ENCODE data around the gene CNTN5. TPM values are rescaled to one million over a fixed set of nuclear protein-coding genes. Genes with fewer than 3 reads are reported as not detected.

The CNTN5 gene
- total RNA-seq, 1 donor from 2014 or later: not detected

GRCh38 chr11:100302824-100303223, 1282.1 kb downstream of the CNTN5 start:
- intact Hi-C loops (cut with micrococcal nuclease): no loop called here

GRCh38 chr11:100303897-100304296, 1283.1 kb downstream of the CNTN5 start:
- intact Hi-C loops (cut with micrococcal nuclease): no loop called here

- intact Hi-C loops (cut with micrococcal nuclease): no loop called here
These were observed 1287.5 kb downstream of the CNTN5 start for GRCh38 chr11:100308202-100308601.

GRCh38 chr11:100315946-100316345, 1295.2 kb downstream of the CNTN5 start:
- intact Hi-C loops (cut with micrococcal nuclease): no loop called here

GRCh38 chr11:100316952-100317351, 1296.2 kb downstream of the CNTN5 start:
- intact Hi-C loops (cut with micrococcal nuclease): no loop called here

GRCh38 chr11:100319691-100320090, 1298.9 kb downstream of the CNTN5 start:
- intact Hi-C loops (cut with micrococcal nuclease): no loop called here

- intact Hi-C loops (cut with micrococcal nuclease): no loop called here
These were observed 1308.0 kb downstream of the CNTN5 start for GRCh38 chr11:100328626-100329340.

GRCh38 chr11:100329352-100329751, 1308.6 kb downstream of the CNTN5 start:
- intact Hi-C loops (cut with micrococcal nuclease): no loop called here

- intact Hi-C loops (cut with micrococcal nuclease): no loop called here
These were observed 1316.1 kb downstream of the CNTN5 start for GRCh38 chr11:100336873-100337272.

- intact Hi-C loops (cut with micrococcal nuclease): no loop called here
These were observed 1317.5 kb downstream of the CNTN5 start for GRCh38 chr11:100338144-100338840.

GRCh38 chr11:100340466-100341319, 1319.9 kb downstream of the CNTN5 start:
- intact Hi-C loops (cut with micrococcal nuclease): no loop called here

GRCh38 chr11:100353083-100353482, 1332.3 kb downstream of the CNTN5 start:
- intact Hi-C loops (cut with micrococcal nuclease): no loop called here

- intact Hi-C loops (cut with micrococcal nuclease): no loop called here
These were observed 1334.0 kb downstream of the CNTN5 start for GRCh38 chr11:100354736-100355135.

GRCh38 chr11:100356035-100356434, 1335.3 kb downstream of the CNTN5 start:
- intact Hi-C loops (cut with micrococcal nuclease): no loop called here

GRCh38 chr11:100359281-100359680, 1338.5 kb downstream of the CNTN5 start:
- intact Hi-C loops (cut with micrococcal nuclease): no loop called here

- intact Hi-C loops (cut with micrococcal nuclease): no loop called here
These were observed 1347.1 kb downstream of the CNTN5 start for GRCh38 chr11:100367892-100368291.

- intact Hi-C loops (cut with micrococcal nuclease): no loop called here
These were observed 1362.7 kb downstream of the CNTN5 start for GRCh38 chr11:100383357-100383865.

- intact Hi-C loops (cut with micrococcal nuclease): no loop called here
These were observed 1375.5 kb downstream of the CNTN5 start for GRCh38 chr11:100396266-100396665.

GRCh38 chr11:100397401-100397800, 1376.7 kb downstream of the CNTN5 start:
- intact Hi-C loops (cut with micrococcal nuclease): no loop called here

- intact Hi-C loops (cut with micrococcal nuclease): no loop called here
These were observed 1383.1 kb downstream of the CNTN5 start for GRCh38 chr11:100403816-100404215.

GRCh38 chr11:100404907-100405306, 1384.2 kb downstream of the CNTN5 start:
- intact Hi-C loops (cut with micrococcal nuclease): no loop called here

All from T-helper 2 cell treated with Interferon-gamma antibody and Interleukin-4, amounts not matched to agents 100 ng/mL and 5 ng/mL, for 36 hours (primary cell).